Endometrium (tissue), 2 donors: Measurements from ENCODE around the gene MEDAG.

Experiments
- FAIRE-seq: peaks from 2 replicates; lab custom pipeline; 2012; peaks lifted over from hg19 to GRCh38; lab: Jason Lieb, UNC
- donor health status: control.
- donor health status: control.

MEDAG gene

GRCh38 chr13:30957258-30957943 lies 51.3 kb downstream of the MEDAG start:
- FAIRE-seq: no peak

GRCh38 chr13:30959678-30960077 lies 53.6 kb downstream of the MEDAG start:
- FAIRE-seq: no peak

DNA sequence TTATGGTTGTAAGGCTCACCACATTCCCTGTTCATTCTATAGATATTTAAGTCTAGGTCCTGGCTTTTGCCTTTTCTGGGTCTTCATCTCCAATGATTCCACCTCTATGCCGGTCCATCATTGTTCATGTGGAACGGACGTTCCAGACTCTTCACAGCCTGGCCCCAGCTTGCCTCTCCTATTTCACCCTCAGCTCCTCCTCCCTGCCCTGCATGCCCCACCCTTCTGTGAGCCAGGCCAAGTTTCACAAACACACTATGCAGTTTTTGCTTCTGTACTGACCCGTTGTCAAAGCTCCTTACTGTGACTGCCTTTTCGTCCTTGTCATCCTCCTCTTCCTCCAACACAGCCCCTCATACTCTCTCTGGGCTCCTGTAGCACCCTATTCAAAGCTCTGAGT lies 57.7 kb downstream of the MEDAG start:
- no peak for FAIRE-seq

GRCh38 chr13:30965380-30965779 lies 59.3 kb downstream of the MEDAG start:
- no peak for FAIRE-seq

DNA sequence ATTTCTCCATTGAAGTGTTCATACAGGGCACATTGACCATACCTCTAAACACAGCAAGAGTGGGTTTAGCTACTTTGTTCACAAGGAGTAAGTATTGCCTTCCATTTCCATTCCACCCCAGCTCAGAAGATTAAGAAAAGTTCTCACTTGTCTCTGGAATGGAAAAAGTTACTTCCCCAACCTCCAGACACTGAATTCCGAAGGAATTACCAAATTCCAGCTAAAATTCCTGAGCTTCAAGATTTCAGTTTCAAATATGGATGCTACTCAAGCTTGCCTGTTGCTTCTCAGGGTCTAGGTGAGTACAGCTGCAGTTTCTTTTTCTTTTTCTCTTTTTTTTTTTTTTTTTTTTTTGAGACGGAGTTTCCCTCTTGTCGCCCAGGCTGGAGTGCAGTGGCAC lies 60.0 kb downstream of the MEDAG start:
- no peak for FAIRE-seq

GRCh38 chr13:30968846-30969245 lies 62.8 kb downstream of the MEDAG start:
- no peak for FAIRE-seq

- FAIRE-seq: no peak
These were observed 65.5 kb downstream of the MEDAG start for GRCh38 chr13:30971575-30971974.

DNA sequence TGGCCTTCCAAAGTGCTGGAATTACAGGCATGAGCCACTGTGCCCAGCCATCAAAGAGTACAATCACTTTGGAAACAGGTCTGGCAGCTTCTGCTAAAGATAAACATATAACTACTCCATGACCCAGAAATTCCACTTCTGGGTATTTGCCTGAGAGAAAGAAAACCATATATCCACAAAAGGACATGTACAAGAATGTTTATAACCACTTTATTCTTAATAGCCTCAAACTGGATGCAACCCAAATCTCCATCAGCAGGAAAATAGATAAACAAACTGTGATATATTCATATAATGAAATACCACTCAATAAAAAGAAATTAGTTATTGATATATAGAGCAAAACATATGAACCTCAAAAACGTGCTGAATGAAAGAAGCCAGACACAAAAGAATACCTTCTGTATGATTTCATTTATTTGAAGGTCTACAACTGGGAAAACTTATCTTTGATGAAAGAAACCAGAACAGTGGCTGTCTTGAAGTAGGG lies 66.9 kb downstream of the MEDAG start:
- no peak for FAIRE-seq

GRCh38 chr13:30974350-30974749 lies 68.3 kb downstream of the MEDAG start:
- no peak for FAIRE-seq
